A549 (cell line): ENCODE data around the gene KIF13A. TPM values are rescaled to one million over a fixed set of nuclear protein-coding genes. Genes with fewer than 3 reads are reported as not detected.
"Not testable (repeated sequence)": the region's sequence is repeated elsewhere in the genome, so short reads cannot be mapped to it uniquely, and the experiment has no call there.

ENCODE experiments used
- ATAC-seq, 2 experiments: fragments of 200-7000 bp in 1 of 2; fragments of >200 bp in 1 of 2; cut with Nextera tagmentation in 1 of 2; cut with Tn5 transposase in 1 of 2; 3 replicates each; pipeline versions ENCODE4 v1.8.0 to v1.9.1; 2018 to 2020; ENCODE audit warnings: mild to moderate bottlenecking in 1 of 2, moderate library complexity in 1 of 2
- CTCF ChIA-PET: fragments of 300-600 bp; sonication (Branson Sonifier 250); formaldehyde crosslinking; extraction: SDS; loops from one replicate; lab custom pipeline; 2021; ENCODE audit warnings: antibody characterized with exemption, inconsistent platforms; lab: Yijun Ruan, JAX
- POLR2A ChIA-PET: fragments of 350-600 bp; formaldehyde crosslinking; extraction: SDS; loops from one replicate; lab custom pipeline; 2021; ENCODE audit warnings: antibody characterized with exemption, inconsistent platforms; lab: Yijun Ruan, JAX
- DNase-seq, 2 experiments: peaks; one replicate each; pipeline versions ENCODE4 v3.0.0 to v3.0.0-alpha.2; 2011 to 2016; ENCODE audit warnings: low read depth in 1 of 2, low spot score in 1 of 2
- FAIRE-seq: peaks from 2 replicates; lab custom pipeline; 2011; peaks lifted over from hg19 to GRCh38; lab: Jason Lieb, UNC
- H3K27ac ChIP-seq, 2 experiments: fragments of >200 bp; sonication (Bioruptor Twin); formaldehyde crosslinking; 3 replicates each; pipeline ENCODE4 v1.5.1; 2016 to 2017
- H3K4me1 ChIP-seq: fragments of >200 bp; sonication (Bioruptor Twin); formaldehyde crosslinking; 3 replicates; pipeline ENCODE4 v1.6.1; 2016
- H3K4me2 ChIP-seq: fragments of >200 bp; sonication (Bioruptor Twin); formaldehyde crosslinking; 3 replicates; pipeline ENCODE4 v1.6.1; 2016
- H3K4me3 ChIP-seq: fragments of >200 bp; sonication (Bioruptor Twin); formaldehyde crosslinking; 3 replicates; pipeline ENCODE4 v1.5.1; 2016
- H3K9me3 ChIP-seq: fragments of >200 bp; sonication (Bioruptor Twin); formaldehyde crosslinking; 3 replicates; pipeline ENCODE4 v1.6.1; 2016
- FOSB ChIP-seq: fragments of 250-450 bp; sonication (Bioruptor Pico); IDR thresholded peaks from 2 replicates; pipeline ENCODE4 v1.5.0; 2020; ENCODE audit warnings: mild to moderate bottlenecking, moderate library complexity
- FOSL2 ChIP-seq, 2 experiments: fragments of 450-650 bp in 1 of 2; fragments of >200 bp in 1 of 2; sonication (Bioruptor Twin) in 1 of 2; formaldehyde crosslinking; IDR thresholded peaks; 2 replicates each; pipeline versions ENCODE4 v1.5.0 to v1.6.1; 2016 to 2020; ENCODE audit warnings: mild to moderate bottlenecking in 1 of 2, moderate library complexity in 1 of 2
- HDAC2 ChIP-seq: fragments of 200-600 bp; sonication (generic); IDR thresholded peaks from 2 replicates; pipeline ENCODE4 v1.6.1; 2016
- HOXA7 ChIP-seq: fragments of 250-450 bp; sonication (Bioruptor Pico); IDR thresholded peaks from 2 replicates; pipeline ENCODE4 v1.5.0; 2020; ENCODE audit warnings: mild to moderate bottlenecking, moderate library complexity
- HOXB5 ChIP-seq: fragments of 250-450 bp; sonication (Bioruptor Pico); IDR thresholded peaks from 2 replicates; pipeline ENCODE4 v1.5.0; 2020; ENCODE audit warnings: mild to moderate bottlenecking, moderate library complexity
- MAFK ChIP-seq: fragments of 450-650 bp; IDR thresholded peaks from 2 replicates; pipeline ENCODE4 v1.6.1; 2014; ENCODE audit not compliant: partially characterized antibody
- RCOR1 ChIP-seq: fragments of 150-350 bp; IDR thresholded peaks from 2 replicates; pipeline ENCODE4 v1.6.1; 2014; ENCODE audit warnings: antibody characterized with exemption, low read length, low read depth
- SMC3 ChIP-seq: fragments of >200 bp; sonication (Bioruptor Twin); formaldehyde crosslinking; IDR thresholded peaks from 3 replicates; pipeline ENCODE4 v1.6.1; 2018; ENCODE audit warnings: inconsistent platforms
- TP53 ChIP-seq: fragments of 250-450 bp; sonication (Bioruptor Pico); IDR thresholded peaks from 2 replicates; pipeline ENCODE4 v1.5.0; 2021; ENCODE audit warnings: mild to moderate bottlenecking, moderate library complexity
- WGBS: methylation state at CpG from one replicate; pipeline ENCODE4 v1.1.6; 2017; ENCODE audit errors: missing lambda C conversion rate; 5-methylcytosine and 5-hydroxymethylcytosine counted together
- polyA plus RNA-seq, 4 experiments: library from polyadenylated mRNA; depleted of rRNA in 3 of 4; stranded (reverse); fragments of >200 nt; fragmentation: RNase III in 1 of 4; extraction: RNeasy Plus Mini Kit Qiagen cat#74134 plus additional on column Dnase treatment in 1 of 4; gene quantifications; 2 replicates in 3 of 4; 3 replicates in 1 of 4; pipeline ENCODE4 v1.2.3, GENCODE V29; 2011 to 2017
- TF ChIP-seq, protein P1 (sequence below): fragments of 200-600 bp; sonication (generic); IDR thresholded peaks from 2 replicates; pipeline ENCODE4 v1.6.1; 2016; ENCODE audit warnings: antibody characterized with exemption, mild to moderate bottlenecking, moderate library complexity
- TF ChIP-seq, protein P2 (sequence below): fragments of 250-450 bp; sonication (Bioruptor Pico); IDR thresholded peaks from 2 replicates; pipeline ENCODE4 v1.5.0; 2021; ENCODE audit warnings: mild to moderate bottlenecking, moderate library complexity, borderline replicate concordance

The KIF13A gene
- polyA plus RNA-seq, 2 of the 4 experiments (the other 2 are of a cell fraction) = 30.2 to 39.4 TPM

DNA sequence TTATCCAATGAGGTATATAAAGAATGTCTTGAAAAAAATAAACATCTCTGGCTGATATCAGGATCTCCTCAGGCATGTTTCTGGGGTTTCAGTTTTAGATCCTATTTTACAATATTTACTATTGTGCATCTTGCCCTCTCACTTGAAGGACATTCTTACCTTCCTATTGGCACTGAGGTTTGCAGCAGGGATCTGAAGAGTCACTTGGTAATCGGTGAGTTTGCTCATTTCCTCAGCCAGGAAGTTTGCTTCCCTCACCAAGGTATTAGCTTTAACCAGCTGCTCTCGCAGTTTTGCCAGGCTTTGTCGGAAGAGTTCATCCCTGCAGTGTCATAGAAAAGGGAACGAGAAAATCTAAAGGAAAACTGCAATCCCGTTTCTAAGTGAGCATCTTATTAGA, 178.8 kb downstream of the KIF13A start (continued):
- TF ChIP-seq, protein P1, sequence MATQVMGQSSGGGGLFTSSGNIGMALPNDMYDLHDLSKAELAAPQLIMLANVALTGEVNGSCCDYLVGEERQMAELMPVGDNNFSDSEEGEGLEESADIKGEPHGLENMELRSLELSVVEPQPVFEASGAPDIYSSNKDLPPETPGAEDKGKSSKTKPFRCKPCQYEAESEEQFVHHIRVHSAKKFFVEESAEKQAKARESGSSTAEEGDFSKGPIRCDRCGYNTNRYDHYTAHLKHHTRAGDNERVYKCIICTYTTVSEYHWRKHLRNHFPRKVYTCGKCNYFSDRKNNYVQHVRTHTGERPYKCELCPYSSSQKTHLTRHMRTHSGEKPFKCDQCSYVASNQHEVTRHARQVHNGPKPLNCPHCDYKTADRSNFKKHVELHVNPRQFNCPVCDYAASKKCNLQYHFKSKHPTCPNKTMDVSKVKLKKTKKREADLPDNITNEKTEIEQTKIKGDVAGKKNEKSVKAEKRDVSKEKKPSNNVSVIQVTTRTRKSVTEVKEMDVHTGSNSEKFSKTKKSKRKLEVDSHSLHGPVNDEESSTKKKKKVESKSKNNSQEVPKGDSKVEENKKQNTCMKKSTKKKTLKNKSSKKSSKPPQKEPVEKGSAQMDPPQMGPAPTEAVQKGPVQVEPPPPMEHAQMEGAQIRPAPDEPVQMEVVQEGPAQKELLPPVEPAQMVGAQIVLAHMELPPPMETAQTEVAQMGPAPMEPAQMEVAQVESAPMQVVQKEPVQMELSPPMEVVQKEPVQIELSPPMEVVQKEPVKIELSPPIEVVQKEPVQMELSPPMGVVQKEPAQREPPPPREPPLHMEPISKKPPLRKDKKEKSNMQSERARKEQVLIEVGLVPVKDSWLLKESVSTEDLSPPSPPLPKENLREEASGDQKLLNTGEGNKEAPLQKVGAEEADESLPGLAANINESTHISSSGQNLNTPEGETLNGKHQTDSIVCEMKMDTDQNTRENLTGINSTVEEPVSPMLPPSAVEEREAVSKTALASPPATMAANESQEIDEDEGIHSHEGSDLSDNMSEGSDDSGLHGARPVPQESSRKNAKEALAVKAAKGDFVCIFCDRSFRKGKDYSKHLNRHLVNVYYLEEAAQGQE = no peak
- TF ChIP-seq HOXB5 = no peak

DNA sequence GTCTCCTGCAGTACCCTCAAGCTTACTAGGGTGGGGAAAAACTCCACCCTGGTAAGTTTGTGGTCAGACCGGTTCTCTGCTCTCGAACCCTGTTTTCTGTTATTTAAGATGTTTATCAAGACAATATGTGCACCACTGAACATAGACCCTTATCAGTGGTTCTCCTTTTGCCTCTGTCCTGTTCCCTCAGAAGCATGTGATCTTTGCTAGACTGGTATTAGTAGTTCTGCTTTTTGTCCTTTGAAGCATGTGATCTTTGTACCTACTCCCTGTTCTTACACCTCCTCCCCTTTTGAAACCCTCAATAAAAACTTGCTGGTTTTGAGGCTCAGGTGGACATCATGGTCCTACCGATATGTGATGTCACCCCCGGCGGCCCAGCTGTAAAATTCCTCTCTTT, 180.0 kb downstream of the KIF13A start:
- FAIRE-seq, H3K4me1 ChIP-seq, H3K27ac ChIP-seq, H3K9me3 ChIP-seq, H3K4me3 ChIP-seq, CTCF ChIA-PET, POLR2A ChIA-PET, DNase-seq, ATAC-seq, H3K4me2 ChIP-seq: not testable (repeated sequence)
- 95% methylated on average over 5 of the region's 5 CpGs for WGBS

DNA sequence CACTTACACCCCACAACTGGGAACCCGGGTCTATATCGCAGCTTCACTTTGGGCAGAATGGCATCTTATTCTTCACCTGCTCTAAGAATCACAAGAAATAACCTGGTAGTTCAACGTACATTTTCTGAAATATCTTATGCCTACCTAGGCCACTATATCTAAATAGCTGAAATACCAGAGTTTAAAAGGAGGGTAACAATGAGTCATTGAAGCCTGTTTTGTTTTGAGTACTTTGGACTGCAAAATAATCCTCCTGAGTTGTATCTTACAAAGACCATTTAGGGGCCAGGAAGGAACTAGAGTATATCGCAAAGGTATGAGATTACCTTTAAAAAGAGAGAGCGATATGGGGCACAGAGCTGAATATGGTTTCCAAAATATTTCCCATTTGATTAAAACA, 184.0 kb downstream of the KIF13A start:
- POLR2A ChIA-PET = no interaction called here

DNA sequence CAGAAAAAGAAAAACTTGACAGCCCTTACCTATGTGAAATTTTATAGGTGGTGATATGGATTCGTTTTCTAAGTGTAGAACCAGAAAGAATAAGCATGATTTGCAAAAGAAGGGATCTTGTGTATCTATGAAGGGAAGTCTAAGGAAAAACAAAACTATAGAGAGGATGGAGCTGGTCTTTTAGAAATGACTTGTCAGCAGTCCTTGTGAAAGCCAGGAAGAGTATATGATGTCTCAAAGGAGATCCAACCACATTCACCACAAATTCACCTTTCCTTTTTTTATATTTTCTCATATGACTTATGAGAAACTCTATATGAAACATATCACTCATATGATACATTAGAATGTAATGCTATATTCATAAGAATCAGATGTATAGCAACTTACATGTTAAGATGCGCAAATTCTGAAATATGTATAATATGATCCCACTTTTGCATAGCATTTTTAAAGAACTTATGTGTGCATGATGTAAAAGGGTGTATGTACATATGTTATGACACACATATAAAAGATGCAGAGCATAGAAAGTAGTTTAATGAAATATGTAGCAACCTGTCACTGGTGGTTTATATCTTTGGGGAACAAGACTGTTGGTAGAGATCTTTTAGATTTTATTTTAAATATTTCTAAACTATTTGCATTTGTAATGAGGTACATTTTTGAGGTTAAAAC, 188.8 kb downstream of the KIF13A start:
- ChIA-PET CTCF (interaction anchor here (1.2 kb wide), 1 partner anchor 13 kb away, joined by 3 read pairs; no protein-coding TSS in a partner anchor), POLR2A (no interaction called here)
- WGBS = 83% methylated on average over 2 of the region's 2 CpGs
- Histone ChIP-seq H3K27ac (no peak overlapping the region), H3K9me3 (no peaks in the 10 kb centered on the region), H3K4me3 (no peak overlapping the region), H3K4me2 (no peak overlapping the region), H3K4me1 (no peaks in the 10 kb centered on the region)
- ATAC-seq (no peak), DNase-seq (no peak), FAIRE-seq (no peak)
- TF ChIP-seq SMC3 (no peak), HDAC2 (no peak), FOSL2 (IDR thresholded peaks at IDR 0.05) (no peak), FOSL2 (CRISPR knock-in tag; IDR thresholded peaks at IDR 0.05) (no peak), MAFK (peak; percentile 38), HOXA7 (no peak), TP53 (no peak)
- TF ChIP-seq, protein P2, sequence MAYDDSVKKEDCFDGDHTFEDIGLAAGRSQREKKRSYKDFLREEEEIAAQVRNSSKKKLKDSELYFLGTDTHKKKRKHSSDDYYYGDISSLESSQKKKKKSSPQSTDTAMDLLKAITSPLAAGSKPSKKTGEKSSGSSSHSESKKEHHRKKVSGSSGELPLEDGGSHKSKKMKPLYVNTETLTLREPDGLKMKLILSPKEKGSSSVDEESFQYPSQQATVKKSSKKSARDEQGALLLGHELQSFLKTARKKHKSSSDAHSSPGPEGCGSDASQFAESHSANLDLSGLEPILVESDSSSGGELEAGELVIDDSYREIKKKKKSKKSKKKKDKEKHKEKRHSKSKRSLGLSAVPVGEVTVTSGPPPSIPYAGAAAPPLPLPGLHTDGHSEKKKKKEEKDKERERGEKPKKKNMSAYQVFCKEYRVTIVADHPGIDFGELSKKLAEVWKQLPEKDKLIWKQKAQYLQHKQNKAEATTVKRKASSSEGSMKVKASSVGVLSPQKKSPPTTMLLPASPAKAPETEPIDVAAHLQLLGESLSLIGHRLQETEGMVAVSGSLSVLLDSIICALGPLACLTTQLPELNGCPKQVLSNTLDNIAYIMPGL (CRISPR knock-in tag) = no peak

More for the DNA sequence above, 184.0 kb downstream of the KIF13A start:
- peaks cover 4% of the 10 kb centered on the region; the same call in 1 of the 3 replicates for H3K4me1 ChIP-seq
- TF ChIP-seq HOXA7 (no peak), RCOR1 (no peak), FOSB (CRISPR knock-in tag) (no peak)
- TF ChIP-seq, protein P1 = no peak
- ATAC-seq (no peak), DNase-seq (no peak), FAIRE-seq (no peak)
- H3K4me3 ChIP-seq = no peak overlapping the region
- no peaks in the 10 kb centered on the region for H3K9me3 ChIP-seq
- CTCF ChIA-PET = interaction anchor here (0.6 to 3.8 kb wide), 17 partner anchors 8 to 655 kb away, joined by 3 to 27 read pairs (median 4); no protein-coding TSS in a partner anchor
- 92% methylated on average over 5 of the region's 5 CpGs for WGBS
- H3K27ac ChIP-seq = no peak overlapping the region
- H3K4me2 ChIP-seq = no peak overlapping the region
